Measurements from ENCODE around the gene MAP1LC3B. TPM values are rescaled to one million over a fixed set of nuclear protein-coding genes. Genes with fewer than 3 reads are reported as not detected.

The MAP1LC3B gene
- total and polyA plus RNA-seq, 2 experiments from 2014 or later, result 73.3 to 134 TPM

DNA sequence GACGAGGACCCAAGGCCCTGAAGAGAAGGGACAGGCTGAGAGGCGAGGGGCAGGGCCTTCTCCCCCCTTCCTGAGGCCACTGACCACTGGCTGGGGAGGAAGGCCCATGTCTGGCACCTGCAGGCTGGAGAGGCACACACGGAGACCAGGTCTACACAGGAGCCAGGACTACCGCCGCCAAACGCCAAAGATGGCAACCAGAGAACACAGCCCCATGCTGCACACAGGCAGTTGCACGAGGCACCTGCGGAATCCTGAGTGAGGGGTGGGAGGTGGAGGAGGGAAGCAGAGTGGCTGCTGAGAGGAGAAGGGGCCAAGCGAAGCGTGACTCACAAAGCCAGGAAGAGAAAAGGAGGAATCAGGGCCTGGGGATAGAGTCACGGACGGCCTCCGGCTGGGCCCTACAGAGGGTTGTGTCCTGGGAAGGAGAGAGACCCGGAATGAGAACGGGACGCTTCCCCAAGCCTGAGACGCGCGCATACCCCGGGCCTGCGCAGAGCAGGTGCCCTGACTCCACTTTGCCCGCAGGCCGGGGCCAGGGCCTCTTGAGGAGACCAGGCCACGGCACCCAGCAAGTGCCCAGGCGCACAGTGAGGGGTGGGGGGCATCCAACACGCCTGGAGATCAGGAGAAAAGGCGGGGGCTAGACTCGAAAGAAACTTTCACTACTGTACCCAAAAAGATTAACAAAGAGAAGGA is 46.3 kb upstream of the MAP1LC3B start:
- Histone ChIP-seq H3K4me1 (ENCODE audit: insufficient read depth) (peaks cover 3% of the 10 kb centered on the region), H3K9me2 (replicated peaks; ENCODE audit: insufficient read depth) (no peaks in the 10 kb centered on the region), H3K4me3 (no peak overlapping the region), H2AFZ (no peak overlapping the region), H3K79me2 (peaks cover 3% of the 10 kb centered on the region), H3K4me2 (no peak overlapping the region), H4K20me1 (ENCODE audit: insufficient read depth, poor library complexity, severe bottlenecking) (no peaks in the 10 kb centered on the region), H3K27me3 (no peaks in the 10 kb centered on the region), H3K9me3 (ENCODE audit: low read depth) (no peaks in the 10 kb centered on the region), H3K27ac (no peak overlapping the region), H3K36me3 (replicated peaks; ENCODE audit: insufficient read depth, low read depth) (no peaks in the 10 kb centered on the region)
- WGBS (ENCODE audit: low lambda C conversion rate, missing lambda C conversion rate), result 97% methylated on average over 25 of the region's 28 CpGs
- TF ChIP-seq EZH2 (IDR thresholded peaks at IDR 0.05; ENCODE audit: borderline replicate concordance) (no peak), EZH2phosphoT487 (IDR thresholded peaks at IDR 0.05; ENCODE audit: low read depth, severe bottlenecking, unreplicated experiment) (no peak), CTCF (IDR thresholded peaks at IDR 0.05; ENCODE audit: poor library complexity) (no peak)
- DNase-seq (ENCODE audit: low spot score), result no peak

GRCh38 chr16:87346517-87347060 is 45.5 kb upstream of the MAP1LC3B start:
- DNase-seq (ENCODE audit: low spot score), result no peak
- no peak overlapping the region for H3K4me2 ChIP-seq
- no peak overlapping the region for H3K27ac ChIP-seq
- no peaks in the 10 kb centered on the region for H3K9me2 ChIP-seq (replicated peaks; ENCODE audit: insufficient read depth)
- H4K20me1 ChIP-seq (ENCODE audit: insufficient read depth, poor library complexity, severe bottlenecking), result no peaks in the 10 kb centered on the region
- no peak for TF ChIP-seq CTCF (IDR thresholded peaks at IDR 0.05; ENCODE audit: poor library complexity)
- no peak for TF ChIP-seq EZH2 (IDR thresholded peaks at IDR 0.05; ENCODE audit: borderline replicate concordance)
- no peak for TF ChIP-seq EZH2phosphoT487 (IDR thresholded peaks at IDR 0.05; ENCODE audit: low read depth, severe bottlenecking, unreplicated experiment)
- H3K27me3 ChIP-seq, result no peaks in the 10 kb centered on the region
- no peak overlapping the region for H2AFZ ChIP-seq
- H3K36me3 ChIP-seq (replicated peaks; ENCODE audit: insufficient read depth, low read depth), result no peaks in the 10 kb centered on the region
- H3K4me1 ChIP-seq (ENCODE audit: insufficient read depth), result peaks cover 5% of the 10 kb centered on the region
- 96% methylated on average over 21 of the region's 21 CpGs for WGBS (ENCODE audit: low lambda C conversion rate, missing lambda C conversion rate)
- no peak overlapping the region for H3K4me3 ChIP-seq
- peaks cover 3% of the 10 kb centered on the region for H3K79me2 ChIP-seq
- H3K9me3 ChIP-seq (ENCODE audit: low read depth), result no peaks in the 10 kb centered on the region

- DNase-seq (ENCODE audit: low spot score), result no peak
- H3K27me3 ChIP-seq, result no peaks in the 10 kb centered on the region
Observed at GRCh38 chr16:87347932-87348615, 44.1 kb upstream of the MAP1LC3B start.

More at GRCh38 chr16:87347932-87348615, 44.1 kb upstream of the MAP1LC3B start:
- Histone ChIP-seq H3K36me3 (replicated peaks; ENCODE audit: insufficient read depth, low read depth) (no peaks in the 10 kb centered on the region), H3K4me2 (no peak overlapping the region), H3K9me2 (replicated peaks; ENCODE audit: insufficient read depth) (no peaks in the 10 kb centered on the region), H3K27ac (no peak overlapping the region), H3K79me2 (peaks cover 3% of the 10 kb centered on the region), H3K4me3 (no peak overlapping the region), H3K4me1 (ENCODE audit: insufficient read depth) (peaks cover 5% of the 10 kb centered on the region), H2AFZ (no peak overlapping the region), H4K20me1 (ENCODE audit: insufficient read depth, poor library complexity, severe bottlenecking) (no peaks in the 10 kb centered on the region), H3K9me3 (ENCODE audit: low read depth) (no peaks in the 10 kb centered on the region)
- TF ChIP-seq EZH2phosphoT487 (IDR thresholded peaks at IDR 0.05; ENCODE audit: low read depth, severe bottlenecking, unreplicated experiment) (no peak), EZH2 (IDR thresholded peaks at IDR 0.05; ENCODE audit: borderline replicate concordance) (no peak), CTCF (IDR thresholded peaks at IDR 0.05; ENCODE audit: poor library complexity) (no peak)
- WGBS (ENCODE audit: low lambda C conversion rate, missing lambda C conversion rate), result 93% methylated on average over 12 of the region's 13 CpGs
